Muscle layer of colon (tissue), 2 donors: Measurements from ENCODE around the gene TPSD1.

Experiments used
- H3K27ac ChIP-seq: one replicate; pipeline ENCODE4 v1.7.0; 2013; ENCODE audit warnings: low read depth, mild to moderate bottlenecking, low read length, moderate library complexity
- H3K27me3 ChIP-seq, 2 donors: one replicate each; pipeline ENCODE4 v1.7.0; 2013; ENCODE audit warnings: low read length in 2 of 2, mild to moderate bottlenecking in 2 of 2; ENCODE audit not compliant: insufficient read depth in 2 of 2, control insufficient read depth in 1 of 2
- H3K36me3 ChIP-seq: one replicate; pipeline ENCODE4 v1.7.0; 2013; ENCODE audit warnings: mild to moderate bottlenecking, low read length; ENCODE audit not compliant: insufficient read depth
- H3K4me1 ChIP-seq: one replicate; pipeline ENCODE4 v1.7.0; 2013; ENCODE audit warnings: mild to moderate bottlenecking, low read length; ENCODE audit not compliant: insufficient read depth
- H3K4me3 ChIP-seq, 2 donors: one replicate each; pipeline ENCODE4 v1.7.0; 2013; ENCODE audit warnings: low read length in 2 of 2, low read depth in 1 of 2, mild to moderate bottlenecking in 1 of 2, moderate library complexity in 1 of 2
- H3K9ac ChIP-seq: one replicate; pipeline ENCODE4 v1.7.0; 2013; ENCODE audit warnings: low read length
- H3K9me3 ChIP-seq: one replicate; pipeline ENCODE4 v1.7.0; 2013; ENCODE audit warnings: mild to moderate bottlenecking, low read length
- donor health status: abdominal sarcoma.
- donor health status: Adenocarcinoma of cecum.

Gene TPSD1

GRCh38 chr16:1279945-1280589 lies 24.2 kb downstream of the TPSD1 start:
- Histone ChIP-seq H3K36me3 (no peaks in the 10 kb centered on the region), H3K27ac (no peak overlapping the region), H3K9me3 (no peaks in the 10 kb centered on the region), H3K4me1 (no peaks in the 10 kb centered on the region), H3K4me3 (no peak overlapping the region), H3K9ac (no peak overlapping the region), H3K27me3 (peaks cover 0 to 30% of the 10 kb centered on the region in 2 donors)

- Histone ChIP-seq H3K4me3 (no peak overlapping the region), H3K27ac (no peak overlapping the region), H3K9me3 (no peaks in the 10 kb centered on the region), H3K36me3 (no peaks in the 10 kb centered on the region), H3K9ac (no peak overlapping the region), H3K27me3 (peaks cover 0 to 36% of the 10 kb centered on the region in 2 donors), H3K4me1 (no peaks in the 10 kb centered on the region)
Observed at GRCh38 chr16:1280783-1281182, 24.9 kb downstream of the TPSD1 start.

GRCh38 chr16:1281517-1281916 lies 25.6 kb downstream of the TPSD1 start:
- H3K4me1 ChIP-seq, result no peaks in the 10 kb centered on the region
- H3K27ac ChIP-seq, result no peak overlapping the region
- no peak overlapping the region for H3K9ac ChIP-seq
- H3K36me3 ChIP-seq, result no peaks in the 10 kb centered on the region
- peaks cover 0 to 36% of the 10 kb centered on the region in 2 donors for H3K27me3 ChIP-seq
- H3K9me3 ChIP-seq, result no peaks in the 10 kb centered on the region
- H3K4me3 ChIP-seq, result no peak overlapping the region

- Histone ChIP-seq H3K27ac (no peak overlapping the region), H3K9me3 (no peaks in the 10 kb centered on the region), H3K4me3 (no peak overlapping the region), H3K4me1 (no peaks in the 10 kb centered on the region), H3K36me3 (no peaks in the 10 kb centered on the region), H3K27me3 (peaks cover 0 to 34% of the 10 kb centered on the region in 2 donors), H3K9ac (no peak overlapping the region)
Observed at GRCh38 chr16:1282324-1282973, 26.6 kb downstream of the TPSD1 start.

- peaks cover 3 to 35% of the 10 kb centered on the region in 2 donors for H3K27me3 ChIP-seq
- no peaks in the 10 kb centered on the region for H3K4me1 ChIP-seq
- no peak overlapping the region for H3K27ac ChIP-seq
- no peaks in the 10 kb centered on the region for H3K36me3 ChIP-seq
- no peak overlapping the region for H3K9ac ChIP-seq
- no peaks in the 10 kb centered on the region for H3K9me3 ChIP-seq
- no peak overlapping the region for H3K4me3 ChIP-seq
Observed at GRCh38 chr16:1283296-1283695, 27.4 kb downstream of the TPSD1 start.

GRCh38 chr16:1283996-1284616 lies 28.2 kb downstream of the TPSD1 start:
- no peaks in the 10 kb centered on the region for H3K36me3 ChIP-seq
- H3K9me3 ChIP-seq, result no peaks in the 10 kb centered on the region
- H3K4me1 ChIP-seq, result no peaks in the 10 kb centered on the region
- H3K4me3 ChIP-seq, result no peak overlapping the region
- H3K27me3 ChIP-seq, result peaks cover 6 to 36% of the 10 kb centered on the region in 2 donors
- H3K27ac ChIP-seq, result no peak overlapping the region
- H3K9ac ChIP-seq, result no peak overlapping the region

GRCh38 chr16:1285669-1286512 lies 30.0 kb downstream of the TPSD1 start:
- Histone ChIP-seq H3K27me3 (peaks cover 6 to 46% of the 10 kb centered on the region in 2 donors), H3K9ac (no peak overlapping the region), H3K9me3 (no peaks in the 10 kb centered on the region), H3K27ac (no peak overlapping the region), H3K4me3 (no peak overlapping the region), H3K36me3 (no peaks in the 10 kb centered on the region), H3K4me1 (no peaks in the 10 kb centered on the region)

- Histone ChIP-seq H3K36me3 (no peaks in the 10 kb centered on the region), H3K27ac (no peak overlapping the region), H3K9me3 (no peaks in the 10 kb centered on the region), H3K9ac (no peak overlapping the region), H3K4me3 (no peak overlapping the region), H3K4me1 (no peaks in the 10 kb centered on the region), H3K27me3 (peaks cover 6 to 47% of the 10 kb centered on the region in 2 donors)
Observed at GRCh38 chr16:1286513-1287094, 30.7 kb downstream of the TPSD1 start.

- Histone ChIP-seq H3K36me3 (no peaks in the 10 kb centered on the region), H3K4me3 (no peak overlapping the region), H3K27ac (no peak overlapping the region), H3K4me1 (no peaks in the 10 kb centered on the region), H3K9ac (no peak overlapping the region), H3K9me3 (no peaks in the 10 kb centered on the region), H3K27me3 (peaks cover 6 to 52% of the 10 kb centered on the region in 2 donors)
Observed at GRCh38 chr16:1287982-1288670, 32.3 kb downstream of the TPSD1 start.

GRCh38 chr16:1288813-1289476 lies 33.1 kb downstream of the TPSD1 start:
- Histone ChIP-seq H3K9ac (no peak overlapping the region), H3K27me3 (peaks cover 6 to 48% of the 10 kb centered on the region in 2 donors), H3K36me3 (no peaks in the 10 kb centered on the region), H3K9me3 (no peaks in the 10 kb centered on the region), H3K4me3 (no peak overlapping the region), H3K4me1 (no peaks in the 10 kb centered on the region), H3K27ac (no peak overlapping the region)
